Activated naive CD8-positive, alpha-beta T cell treated with anti-CD3 and anti-CD28 coated beads, Interleukin-2, amount 50 U/mL, for 16 hours (primary cell): ENCODE data around the gene CISTR.
"Not testable (repeated sequence)": the region's sequence is repeated elsewhere in the genome, so short reads cannot be mapped to it uniquely, and the experiment has no call there.

Experiments used
- DNase-seq: peaks from one replicate; pipeline ENCODE4 v3.0.0-alpha.2; 2020; ENCODE audit warnings: low read depth, low spot score

The CISTR gene

GRCh38 chr12:53762793-53763192 lies 11.0 kb upstream of the CISTR start:
- DNase-seq = not testable (repeated sequence)

- no peak for DNase-seq
Measured at GRCh38 chr12:53761306-53761705, 9.5 kb upstream of the CISTR start.

GRCh38 chr12:53759261-53759660 lies 7.5 kb upstream of the CISTR start:
- DNase-seq = no peak

GRCh38 chr12:53758730-53759103 lies 6.9 kb upstream of the CISTR start:
- DNase-seq = no peak

- no peak for DNase-seq
Measured at GRCh38 chr12:53758081-53758729, 6.4 kb upstream of the CISTR start.

- peak; percentile 47 for DNase-seq
Measured at GRCh38 chr12:53757101-53757770, 5.5 kb upstream of the CISTR start.

GRCh38 chr12:53756300-53757100 lies 4.7 kb upstream of the CISTR start:
- no peak for DNase-seq

- DNase-seq = no peak
Measured at GRCh38 chr12:53755893-53756292, 4.1 kb upstream of the CISTR start.

GRCh38 chr12:53755451-53755891 lies 3.7 kb upstream of the CISTR start:
- DNase-seq = no peak

- no peak for DNase-seq
Measured at GRCh38 chr12:53754633-53755264, 3.0 kb upstream of the CISTR start.

GRCh38 chr12:53754188-53754585 lies 2.4 kb upstream of the CISTR start:
- no peak for DNase-seq

- no peak for DNase-seq
Measured at GRCh38 chr12:53752621-53753020, 842 bp upstream of the CISTR start.

- no peak for DNase-seq
Measured at GRCh38 chr12:53752192-53752601, 418 bp upstream of the CISTR start.

- no peak for DNase-seq
Measured at GRCh38 chr12:53750812-53751335, 905 bp downstream of the CISTR start.

- DNase-seq = no peak
Measured at GRCh38 chr12:53749986-53750811, 1.6 kb downstream of the CISTR start.

GRCh38 chr12:53748072-53748840 lies 3.5 kb downstream of the CISTR start:
- no peak for DNase-seq

- DNase-seq = no peak
Measured at GRCh38 chr12:53747095-53747494, 4.7 kb downstream of the CISTR start.

- DNase-seq = peak; percentile 72
Measured at GRCh38 chr12:53746592-53747092, 5.1 kb downstream of the CISTR start.

GRCh38 chr12:53744751-53745150 lies 7.0 kb downstream of the CISTR start:
- no peak for DNase-seq

GRCh38 chr12:53744130-53744441 lies 7.7 kb downstream of the CISTR start:
- no peak for DNase-seq
